Progenitor cell of endocrine pancreas (in vitro differentiated cells): Measurements from ENCODE around the gene NBEAL2. TPM values are rescaled to one million over a fixed set of nuclear protein-coding genes. Genes with fewer than 3 reads are reported as not detected.

ENCODE experiments used
- DNase-seq: peaks from one replicate; pipeline ENCODE4 v3.0.0; 2021; ENCODE audit warnings: low spot score; ENCODE audit not compliant: unreplicated experiment
- H3K27ac Mint-ChIP-seq: 2 replicates; pipeline ENCODE4 v1.8.0; 2021; ENCODE audit warnings: mild to moderate bottlenecking, moderate library complexity, mixed read lengths
- H3K27me3 Mint-ChIP-seq: 2 replicates; pipeline ENCODE4 v1.8.0; 2021; ENCODE audit warnings: mixed read lengths
- H3K36me3 Mint-ChIP-seq: 2 replicates; pipeline ENCODE4 v1.8.0; 2022; ENCODE audit warnings: mixed read lengths; ENCODE audit not compliant: insufficient read depth
- H3K4me1 Mint-ChIP-seq: 2 replicates; pipeline ENCODE4 v1.8.0; 2021; ENCODE audit warnings: low read depth, mixed read lengths
- H3K4me3 Mint-ChIP-seq: 2 replicates; pipeline ENCODE4 v1.8.0; 2021; ENCODE audit warnings: low read depth, mild to moderate bottlenecking, moderate library complexity, mixed read lengths
- H3K9me3 Mint-ChIP-seq: 2 replicates; pipeline ENCODE4 v1.8.0; 2021; ENCODE audit warnings: low read depth, mixed read lengths
- CTCF ChIP-seq: fragments of 200-600 bp; sonication (generic); IDR thresholded peaks from one replicate; pipeline ENCODE4 v1.5.0; 2021; ENCODE audit warnings: antibody characterized with exemption, mild to moderate bottlenecking; ENCODE audit not compliant: unreplicated experiment
- total RNA-seq: library from RNA; stranded (reverse); gene quantifications from 2 replicates; pipeline ENCODE4 v1.2.1, GENCODE V29; 2021

Gene NBEAL2
- total RNA-seq, 1 donor from 2014 or later = 320 TPM

- Mint-ChIP-seq H3K4me1 (peaks cover 85% of the 10 kb centered on the region), H3K9me3 (no peaks in the 10 kb centered on the region), H3K36me3 (peaks cover 27% of the 10 kb centered on the region), H3K27ac (peak overlapping the region; percentile 90), H3K27me3 (no peaks in the 10 kb centered on the region), H3K4me3 (peak overlapping the region; percentile 68)
- no peak for TF ChIP-seq CTCF
- no peak for DNase-seq
These were observed 36.8 kb upstream of the NBEAL2 start for GRCh38 chr3:46942481-46943236.

GRCh38 chr3:46943237-46944187 is 36.0 kb upstream of the NBEAL2 start:
- peaks cover 21% of the 10 kb centered on the region for H3K36me3 Mint-ChIP-seq
- DNase-seq = no peak
- peak overlapping the region; percentile 90 for H3K27ac Mint-ChIP-seq
- H3K27me3 Mint-ChIP-seq = no peaks in the 10 kb centered on the region
- H3K4me1 Mint-ChIP-seq = peaks cover 88% of the 10 kb centered on the region
- peak overlapping the region; percentile 68 for H3K4me3 Mint-ChIP-seq
- H3K9me3 Mint-ChIP-seq = no peaks in the 10 kb centered on the region
- no peak for TF ChIP-seq CTCF

GRCh38 chr3:46944191-46944590 is 35.3 kb upstream of the NBEAL2 start:
- Mint-ChIP-seq H3K9me3 (no peaks in the 10 kb centered on the region), H3K27ac (peak overlapping the region; percentile 90), H3K27me3 (no peaks in the 10 kb centered on the region), H3K4me1 (peaks cover 89% of the 10 kb centered on the region), H3K36me3 (peaks cover 16% of the 10 kb centered on the region), H3K4me3 (peak overlapping the region; percentile 15)
- no peak for DNase-seq
- no peak for TF ChIP-seq CTCF

GRCh38 chr3:46946416-46946815 is 33.0 kb upstream of the NBEAL2 start:
- Mint-ChIP-seq H3K27me3 (no peaks in the 10 kb centered on the region), H3K36me3 (peaks cover 8% of the 10 kb centered on the region), H3K4me1 (peaks cover 85% of the 10 kb centered on the region), H3K4me3 (peak overlapping the region; percentile 18), H3K27ac (peak overlapping the region; percentile 90), H3K9me3 (no peaks in the 10 kb centered on the region)
- DNase-seq = no peak
- TF ChIP-seq CTCF = no peak

GRCh38 chr3:46946856-46947545 is 32.5 kb upstream of the NBEAL2 start:
- no peaks in the 10 kb centered on the region for H3K27me3 Mint-ChIP-seq
- peaks cover 7% of the 10 kb centered on the region for H3K36me3 Mint-ChIP-seq
- peaks cover 83% of the 10 kb centered on the region for H3K4me1 Mint-ChIP-seq

More at GRCh38 chr3:46946856-46947545, 32.5 kb upstream of the NBEAL2 start:
- Mint-ChIP-seq H3K4me3 (peak overlapping the region; percentile 18), H3K9me3 (no peaks in the 10 kb centered on the region), H3K27ac (peak overlapping the region; percentile 90)
- no peak for TF ChIP-seq CTCF
- DNase-seq = no peak
